Measurements from ENCODE around the gene ZYG11B. TPM values are rescaled to one million over a fixed set of nuclear protein-coding genes. Genes with fewer than 3 reads are reported as not detected.

Gene ZYG11B
- total RNA-seq, result 40.4 and 42.1 TPM in 2 replicates
- 14.0 and 20.3 TPM in 2 replicates for polyA plus RNA-seq

GRCh38 chr1:52726265-52727113 is at the start of gene ZYG11B:
ZYG11B (plus strand) TSS chr1:52726453; CDS start chr1:52726654, 201 bp downstream.
- Histone ChIP-seq H3K4me1 (ENCODE audit: low read depth) (peaks cover 8% of the 10 kb centered on the region), H3K27ac (peak within 1 kb of the TSS; percentile 95), H3K27me3 (no peaks in the 10 kb centered on the region), H3K36me3 (no peaks in the 10 kb centered on the region), H3K4me3 (peak within 1 kb of the TSS; percentile 78), H3K9me3 (ENCODE audit: low read depth) (no peaks in the 10 kb centered on the region)
- TF ChIP-seq CTCF (IDR thresholded peaks at IDR 0.05; ENCODE audit: low read depth, low read length), result no peak
- peak; percentile 91 to 92 for DNase-seq (ENCODE audit: low read depth in 1 of 2, low spot score in 1 of 2)

GRCh38 chr1:52677076-52677806 is 49.0 kb upstream of the ZYG11B start:
- Histone ChIP-seq H3K4me1 (ENCODE audit: low read depth) (peaks cover 10% of the 10 kb centered on the region), H3K4me3 (no peak overlapping the region), H3K36me3 (no peaks in the 10 kb centered on the region), H3K9me3 (ENCODE audit: low read depth) (no peaks in the 10 kb centered on the region), H3K27ac (no peak overlapping the region), H3K27me3 (no peaks in the 10 kb centered on the region)
- TF ChIP-seq CTCF (IDR thresholded peaks at IDR 0.05; ENCODE audit: low read depth, low read length), result no peak
- DNase-seq (ENCODE audit: low read depth in 1 of 2, low spot score in 1 of 2), result peak in 1 of 2 donors; percentile 69

GRCh38 chr1:52679048-52679447 is 47.2 kb upstream of the ZYG11B start:
- DNase-seq (ENCODE audit: low read depth in 1 of 2, low spot score in 1 of 2), result no peak
- H3K27me3 ChIP-seq, result no peaks in the 10 kb centered on the region
- no peaks in the 10 kb centered on the region for H3K36me3 ChIP-seq
- no peaks in the 10 kb centered on the region for H3K9me3 ChIP-seq (ENCODE audit: low read depth)
- H3K4me3 ChIP-seq, result no peak overlapping the region
- H3K4me1 ChIP-seq (ENCODE audit: low read depth), result peaks cover 10% of the 10 kb centered on the region
- no peak for TF ChIP-seq CTCF (IDR thresholded peaks at IDR 0.05; ENCODE audit: low read depth, low read length)
- H3K27ac ChIP-seq, result no peak overlapping the region

GRCh38 chr1:52679498-52679897 is 46.8 kb upstream of the ZYG11B start:
- TF ChIP-seq CTCF (IDR thresholded peaks at IDR 0.05; ENCODE audit: low read depth, low read length), result no peak
- no peaks in the 10 kb centered on the region for H3K27me3 ChIP-seq
- no peak for DNase-seq (ENCODE audit: low read depth in 1 of 2, low spot score in 1 of 2)
- H3K4me1 ChIP-seq (ENCODE audit: low read depth), result peaks cover 6% of the 10 kb centered on the region
- no peak overlapping the region for H3K27ac ChIP-seq
- no peaks in the 10 kb centered on the region for H3K9me3 ChIP-seq (ENCODE audit: low read depth)
- no peaks in the 10 kb centered on the region for H3K36me3 ChIP-seq
- no peak overlapping the region for H3K4me3 ChIP-seq

GRCh38 chr1:52680353-52680752 is 45.9 kb upstream of the ZYG11B start:
- no peak for TF ChIP-seq CTCF (IDR thresholded peaks at IDR 0.05; ENCODE audit: low read depth, low read length)
- no peak overlapping the region for H3K27ac ChIP-seq
- no peaks in the 10 kb centered on the region for H3K4me1 ChIP-seq (ENCODE audit: low read depth)

More at GRCh38 chr1:52680353-52680752, 45.9 kb upstream of the ZYG11B start:
- Histone ChIP-seq H3K27me3 (no peaks in the 10 kb centered on the region), H3K36me3 (no peaks in the 10 kb centered on the region), H3K9me3 (ENCODE audit: low read depth) (no peaks in the 10 kb centered on the region), H3K4me3 (no peak overlapping the region)
- DNase-seq (ENCODE audit: low read depth in 1 of 2, low spot score in 1 of 2), result no peak
